G401 (cell line): Measurements from ENCODE around the gene CCDC13. TPM values are rescaled to one million over a fixed set of nuclear protein-coding genes. Genes with fewer than 3 reads are reported as not detected.

Experiments used
- DNase-seq: peaks from one replicate; pipeline ENCODE4 v3.0.0-alpha.2; 2015; ENCODE audit warnings: low spot score
- in situ Hi-C: cut with HindIII; loops from 2 replicates; pipeline ENCODE4 v1.10.0; 2016; ENCODE audit warnings: low sequenced_read_pairs, mixed read lengths
- total RNA-seq: library from RNA; depleted of rRNA; stranded (reverse); fragments of >200 nt; shearing (Covaris generic); gene quantifications from 2 replicates; pipeline ENCODE4 v1.2.3, GENCODE V29; 2014

The CCDC13 gene
- total RNA-seq, 1 experiment from 2014 or later = 3.3 TPM

- no peak for DNase-seq
- in situ Hi-C loops = no loop called here
These were observed 14.9 kb downstream of the CCDC13 start for GRCh38 chr3:42758126-42758525.

- DNase-seq = no peak
- in situ Hi-C loops = no loop called here
These were observed 16.3 kb downstream of the CCDC13 start for GRCh38 chr3:42756681-42757213.

GRCh38 chr3:42755681-42756578, 17.1 kb downstream of the CCDC13 start:
- peak; percentile 21 for DNase-seq
- in situ Hi-C loops = no loop called here

GRCh38 chr3:42753757-42754156, 19.3 kb downstream of the CCDC13 start:
- no peak for DNase-seq
- in situ Hi-C loops = no loop called here

GRCh38 chr3:42752961-42753360, 20.1 kb downstream of the CCDC13 start:
- DNase-seq = no peak
- in situ Hi-C loops = no loop called here

GRCh38 chr3:42752441-42752840, 20.6 kb downstream of the CCDC13 start:
- in situ Hi-C loops = no loop called here

GRCh38 chr3:42751609-42752008, 21.4 kb downstream of the CCDC13 start:
- no peak for DNase-seq
- in situ Hi-C loops = no loop called here

More at GRCh38 chr3:42752441-42752840, 20.6 kb downstream of the CCDC13 start:
- no peak for DNase-seq

GRCh38 chr3:42750834-42751233, 22.2 kb downstream of the CCDC13 start:
- no peak for DNase-seq
- in situ Hi-C loops = no loop called here

- in situ Hi-C loops = no loop called here
- DNase-seq = no peak
These were observed 23.3 kb downstream of the CCDC13 start for GRCh38 chr3:42749753-42750231.

- no peak for DNase-seq
- in situ Hi-C loops = no loop called here
These were observed 23.9 kb downstream of the CCDC13 start for GRCh38 chr3:42749025-42749752.

- in situ Hi-C loops = no loop called here
- DNase-seq = no peak
These were observed 25.5 kb downstream of the CCDC13 start for GRCh38 chr3:42747581-42747980.

GRCh38 chr3:42746455-42747450, 26.3 kb downstream of the CCDC13 start:
- in situ Hi-C loops = no loop called here
- peak; percentile 71 for DNase-seq

GRCh38 chr3:42745776-42746454, 27.1 kb downstream of the CCDC13 start:
- in situ Hi-C loops = no loop called here
- DNase-seq = peak; percentile 15

GRCh38 chr3:42745291-42745745, 27.7 kb downstream of the CCDC13 start:
- no peak for DNase-seq
- in situ Hi-C loops = no loop called here

GRCh38 chr3:42743204-42743995, 29.7 kb downstream of the CCDC13 start:
- in situ Hi-C loops = no loop called here
- no peak for DNase-seq

GRCh38 chr3:42742688-42743087, 30.4 kb downstream of the CCDC13 start:
- in situ Hi-C loops = no loop called here
- DNase-seq = no peak

GRCh38 chr3:42742259-42742658, 30.8 kb downstream of the CCDC13 start:
- in situ Hi-C loops = no loop called here
- DNase-seq = no peak
